Measurements from ENCODE around the gene RASAL2.
A peak's percentile ranks its signal among the peaks of the same experiment; 100 is the strongest.
"Not testable (repeated sequence)": the region's sequence is repeated elsewhere in the genome, so short reads cannot be mapped to it uniquely, and the experiment has no call there.

The RASAL2 gene

DNA sequence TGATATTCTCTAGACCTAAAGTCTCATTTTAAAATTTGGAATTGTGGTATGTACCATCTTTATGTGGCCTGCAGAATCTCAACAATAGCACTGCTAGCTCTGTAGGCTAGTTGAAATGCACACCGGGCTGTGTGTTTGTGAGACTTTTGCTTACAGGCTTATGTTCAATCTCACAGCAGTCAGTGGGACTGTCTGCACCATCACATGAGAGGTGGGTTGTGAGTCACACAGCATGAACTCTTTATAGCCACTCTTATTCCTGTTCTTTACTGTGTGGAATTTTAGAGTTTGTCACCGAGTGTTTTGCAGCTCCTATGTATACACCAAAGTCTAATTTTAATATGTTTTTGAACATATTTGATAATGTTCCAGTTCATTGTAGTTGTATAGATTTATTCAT is 74.6 kb downstream of the RASAL2 start:
- DNase-seq, result no peak

DNA sequence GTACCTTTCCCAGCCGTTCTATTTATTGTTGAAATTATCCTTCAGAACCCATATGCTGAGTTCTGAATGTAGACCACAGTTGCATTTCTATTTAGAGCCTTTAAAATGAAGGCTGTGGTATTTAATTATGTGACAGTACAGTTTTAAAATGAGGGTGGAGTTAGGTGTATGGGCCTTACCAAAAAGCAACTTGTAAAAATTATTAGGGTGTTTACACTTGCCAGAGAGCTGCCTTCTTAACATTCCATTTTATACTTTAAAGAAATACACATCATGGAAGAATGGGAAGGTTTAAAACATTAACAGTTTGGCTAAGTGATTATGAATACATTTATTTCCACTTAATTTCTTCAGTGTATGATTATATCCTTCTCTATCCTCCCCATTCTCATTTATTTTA is 75.7 kb downstream of the RASAL2 start:
- DNase-seq, result no peak

DNA sequence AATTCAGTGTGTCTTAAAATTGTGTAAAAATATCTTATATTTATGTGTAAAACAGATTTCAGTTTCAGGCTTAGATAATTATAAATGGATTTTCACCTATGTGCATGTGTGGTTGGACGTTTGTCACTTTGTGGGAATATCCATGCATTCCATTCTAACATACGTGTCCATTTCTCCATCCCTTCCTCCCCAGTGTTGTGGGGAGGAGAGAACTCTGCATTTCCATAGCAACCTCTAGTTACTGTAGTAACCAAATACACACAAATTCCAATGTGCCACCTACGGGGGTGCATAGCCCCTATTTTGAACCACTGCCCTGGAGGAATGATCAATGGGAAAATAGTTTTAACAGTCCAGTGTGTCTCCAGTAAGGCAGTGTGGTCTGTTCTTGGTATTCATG is 79.0 kb downstream of the RASAL2 start:
- no peak for DNase-seq

DNA sequence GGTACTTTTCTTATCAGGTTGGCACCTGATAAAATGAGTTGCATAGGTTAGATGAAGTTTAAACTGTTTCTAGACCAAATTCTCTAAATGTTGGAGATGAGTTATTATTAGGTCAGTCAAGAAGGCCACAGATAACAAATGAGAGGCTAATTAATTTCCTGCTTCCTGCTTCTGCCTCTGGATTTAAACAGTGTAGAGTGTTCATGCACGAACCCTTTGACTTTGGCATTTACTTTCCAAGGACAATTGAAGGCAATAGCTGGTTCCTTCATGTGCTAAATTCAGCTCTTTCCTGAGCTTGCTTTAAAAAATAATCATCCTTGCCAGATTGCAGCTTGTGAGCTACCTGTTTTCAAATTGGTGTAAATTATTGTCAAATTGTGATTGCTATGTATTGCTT is 80.6 kb downstream of the RASAL2 start:
- no peak for DNase-seq

DNA sequence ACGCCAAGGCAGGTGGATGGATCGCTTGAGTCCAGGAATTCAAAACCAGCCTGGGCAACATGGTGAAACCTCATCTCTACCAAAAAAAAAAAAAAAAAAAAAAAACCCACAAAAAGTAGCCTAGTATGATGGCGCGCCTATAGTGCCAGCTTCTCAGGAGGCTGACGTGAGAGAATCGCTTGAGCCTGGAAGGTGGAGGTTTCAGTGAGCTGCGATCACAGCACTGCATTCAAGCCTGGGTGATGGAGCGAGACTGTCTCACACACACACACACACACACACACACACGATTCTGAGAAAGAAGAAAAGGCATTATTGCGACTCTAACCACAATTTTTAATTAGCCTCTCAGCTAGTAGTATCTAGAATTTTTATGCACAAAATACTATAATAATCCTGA is 86.5 kb downstream of the RASAL2 start:
- DNase-seq, result no peak

DNA sequence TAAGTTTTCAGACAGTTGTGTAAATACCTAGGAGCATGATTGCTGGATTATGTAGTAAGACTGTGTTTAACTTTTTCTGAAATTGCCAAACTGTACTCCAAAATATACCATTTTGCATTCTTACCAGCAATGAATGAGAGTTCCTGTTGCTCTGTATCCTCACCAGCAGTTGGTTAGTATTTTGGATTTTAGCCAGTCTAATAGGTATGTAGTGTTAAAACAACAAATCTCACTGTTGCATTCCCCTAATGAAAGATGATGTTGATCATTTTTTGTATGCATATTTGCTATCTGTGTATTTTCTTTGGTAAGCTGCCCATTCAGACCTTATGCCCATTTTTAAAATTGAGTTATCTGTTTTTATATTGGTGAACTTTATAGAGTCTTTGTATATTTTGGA is 89.9 kb downstream of the RASAL2 start:
- DNase-seq, result no peak

DNA sequence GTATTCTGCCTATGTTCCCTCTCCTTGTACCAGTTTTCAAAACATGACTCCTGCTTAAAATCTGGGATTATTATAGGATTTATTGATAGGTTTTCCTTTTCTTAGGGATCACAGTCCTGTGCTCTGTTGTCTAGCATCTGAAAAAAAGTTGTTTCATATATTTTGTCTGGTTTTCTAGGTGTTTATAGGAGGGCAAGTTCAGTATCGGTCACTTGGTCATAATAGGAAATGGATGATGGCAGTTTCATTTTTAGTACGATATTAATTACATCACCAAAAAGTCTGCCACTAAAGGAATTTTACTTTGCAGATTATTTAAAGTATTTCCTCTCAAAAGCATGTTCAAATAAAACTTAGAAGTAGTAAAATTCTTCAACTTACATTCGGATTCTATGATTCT is 94.4 kb downstream of the RASAL2 start:
- no peak for DNase-seq

DNA sequence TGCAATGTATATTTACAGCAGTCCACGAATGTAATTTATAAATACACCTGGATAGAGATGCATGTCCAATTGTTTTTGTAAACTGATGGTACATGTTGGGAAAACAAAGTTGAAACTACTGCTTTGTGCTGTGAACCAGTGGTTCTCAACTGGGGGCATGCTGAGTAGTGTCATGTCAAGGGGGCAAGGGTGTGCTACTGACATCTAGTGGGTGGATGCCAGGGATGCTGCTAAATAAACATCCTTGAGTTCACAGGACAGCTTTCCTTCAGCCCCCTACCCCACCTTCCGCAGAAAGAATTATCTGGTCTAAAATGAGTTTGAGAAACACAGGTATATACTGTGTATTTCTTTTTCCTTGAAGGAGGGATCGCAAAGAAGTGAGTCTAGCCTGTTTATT is 95.9 kb downstream of the RASAL2 start:
- peak; percentile 1 to 5 for DNase-seq

DNA sequence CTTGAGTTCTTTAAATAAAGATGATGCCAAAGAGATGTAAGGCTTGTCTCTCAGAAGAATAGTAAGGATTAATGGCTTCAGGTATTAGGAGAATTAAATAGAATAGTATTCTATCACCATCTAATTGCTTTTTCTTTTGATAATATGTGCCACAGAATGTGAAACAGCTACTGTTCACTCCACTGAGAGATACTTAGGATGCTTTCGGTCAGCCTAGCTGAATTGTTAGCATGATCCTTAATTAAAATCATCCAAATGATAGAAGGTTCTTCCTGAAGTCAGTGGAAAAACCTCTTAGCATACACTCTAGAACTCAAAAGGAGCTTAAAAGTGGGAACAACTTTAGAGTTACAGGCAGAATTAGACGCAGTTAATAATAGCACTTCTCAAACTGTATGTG is 97.0 kb downstream of the RASAL2 start:
- DNase-seq, result no peak

DNA sequence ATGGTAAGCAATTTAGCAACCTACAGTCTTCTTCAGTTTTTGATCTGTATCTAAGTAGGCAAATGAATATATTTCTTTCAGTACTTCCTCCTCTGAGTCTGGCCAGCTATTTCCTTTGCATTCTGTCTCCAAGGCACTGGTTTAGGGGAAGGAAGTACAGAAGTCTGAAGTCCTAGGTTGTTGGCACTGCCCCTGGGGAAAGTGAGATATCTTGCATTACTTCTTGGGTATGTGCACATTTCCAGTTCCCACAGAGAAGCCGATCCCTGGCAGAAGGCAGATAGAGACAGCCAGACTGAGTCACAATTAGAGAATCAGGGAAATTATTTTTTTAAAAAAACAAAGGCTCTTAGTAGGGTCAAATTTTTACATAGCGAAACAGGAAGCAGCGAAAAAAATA is 98.8 kb downstream of the RASAL2 start:
- peak; percentile 23 to 24 for DNase-seq

DNA sequence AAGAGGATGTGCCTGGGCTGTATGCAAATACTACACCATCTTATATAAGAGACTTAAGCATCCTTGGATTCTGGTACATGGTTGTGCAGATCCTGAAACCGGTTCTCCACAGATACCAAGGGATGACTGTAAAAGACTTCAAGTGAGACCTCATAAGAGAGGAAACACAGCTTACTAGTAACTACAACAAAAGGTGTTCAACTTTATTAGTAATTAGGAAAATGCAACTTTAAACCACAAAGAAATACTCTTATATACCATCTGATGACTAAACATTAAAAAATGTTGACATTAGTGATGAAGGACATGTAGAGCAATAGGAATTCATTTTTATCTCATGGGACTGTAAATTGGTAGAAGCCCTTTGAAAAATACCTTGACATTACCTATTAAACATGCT is 102.7 kb downstream of the RASAL2 start:
- no peak for DNase-seq

DNA sequence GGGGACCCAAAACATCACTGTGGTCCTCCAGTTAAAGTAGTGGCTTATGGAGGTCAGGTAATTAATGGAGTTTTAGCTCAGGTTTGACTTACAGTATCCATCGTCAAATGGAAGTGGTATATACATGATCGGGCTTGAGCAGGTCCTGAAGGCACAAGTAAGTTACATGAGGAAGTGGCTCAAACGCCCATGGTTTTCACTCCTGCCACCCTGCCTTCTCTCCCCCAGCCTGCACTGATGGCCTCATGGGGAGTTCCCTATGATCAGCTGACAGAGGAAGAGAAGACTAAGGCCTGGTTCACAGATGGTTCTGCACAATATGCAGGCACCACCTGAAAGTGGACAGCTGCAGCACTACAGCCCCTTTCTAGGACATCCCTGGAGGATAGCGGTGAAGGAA is 108.2 kb downstream of the RASAL2 start:
- not testable (repeated sequence) for DNase-seq

DNA sequence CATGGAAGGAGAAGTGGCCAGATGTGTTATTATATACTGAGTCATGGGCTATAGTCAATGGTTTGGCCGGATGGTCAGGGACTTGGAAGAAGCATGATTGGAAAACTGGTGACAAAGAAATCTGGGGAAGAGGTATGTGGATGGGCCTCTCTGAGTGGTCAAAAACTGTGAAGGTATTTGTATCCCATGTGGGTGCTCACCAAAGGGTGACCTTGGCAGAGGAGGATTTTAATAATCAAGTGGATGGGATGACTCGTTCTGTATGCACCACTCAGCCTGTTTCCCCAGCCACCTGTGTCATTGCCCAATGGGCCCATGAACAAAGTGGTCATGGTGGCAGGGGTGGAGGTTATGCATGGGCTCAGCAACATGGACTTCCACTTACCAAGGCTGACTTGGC is 108.6 kb downstream of the RASAL2 start:
- DNase-seq, result not testable (repeated sequence)

DNA sequence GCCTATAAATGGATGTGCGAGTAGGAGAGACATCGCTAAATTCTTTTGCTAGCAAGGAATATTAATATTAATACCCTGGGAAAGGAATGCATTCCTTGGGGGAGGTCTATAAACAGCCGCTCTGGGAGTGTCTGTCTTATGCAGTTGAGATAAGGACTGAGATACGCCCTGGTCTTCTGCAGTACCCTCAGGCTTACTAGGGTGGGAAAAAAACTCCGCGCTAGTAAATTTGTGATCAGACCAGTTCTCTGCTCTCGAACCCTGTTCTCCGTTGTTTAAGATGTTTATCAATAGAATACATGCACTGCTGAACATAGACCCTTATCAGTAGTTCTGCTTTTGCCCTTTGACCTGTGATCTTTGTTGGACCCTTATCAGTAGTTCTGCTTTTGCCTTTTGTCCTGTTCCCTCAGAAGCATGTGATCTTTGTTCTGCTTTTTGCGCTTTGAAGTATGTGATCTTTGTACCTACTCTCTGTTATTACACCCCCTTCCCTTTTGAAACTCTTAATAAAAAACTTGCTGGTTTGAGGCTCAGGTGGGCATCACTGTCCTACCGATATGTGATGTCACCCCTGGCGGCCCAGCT is 114.5 kb downstream of the RASAL2 start:
- DNase-seq, result not testable (repeated sequence)

DNA sequence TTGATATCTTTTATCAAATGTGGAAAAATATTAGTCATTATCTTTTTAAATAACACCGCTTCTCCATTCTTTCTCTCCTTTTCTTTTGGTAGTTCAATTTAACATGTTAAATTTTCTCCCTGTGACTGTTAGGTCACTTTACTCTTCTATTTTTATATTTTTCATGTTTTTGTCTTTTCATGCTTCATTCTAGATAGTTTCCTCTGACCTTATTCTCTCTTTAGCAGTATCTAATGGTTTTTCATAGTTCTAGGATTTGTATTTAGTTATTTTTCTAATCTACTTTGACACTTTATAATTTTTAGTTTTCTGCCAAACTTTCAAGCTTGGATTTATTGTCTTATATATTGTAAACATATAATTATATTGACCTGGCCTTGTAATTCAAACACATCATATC is 116.0 kb downstream of the RASAL2 start:
- no peak for DNase-seq

DNA sequence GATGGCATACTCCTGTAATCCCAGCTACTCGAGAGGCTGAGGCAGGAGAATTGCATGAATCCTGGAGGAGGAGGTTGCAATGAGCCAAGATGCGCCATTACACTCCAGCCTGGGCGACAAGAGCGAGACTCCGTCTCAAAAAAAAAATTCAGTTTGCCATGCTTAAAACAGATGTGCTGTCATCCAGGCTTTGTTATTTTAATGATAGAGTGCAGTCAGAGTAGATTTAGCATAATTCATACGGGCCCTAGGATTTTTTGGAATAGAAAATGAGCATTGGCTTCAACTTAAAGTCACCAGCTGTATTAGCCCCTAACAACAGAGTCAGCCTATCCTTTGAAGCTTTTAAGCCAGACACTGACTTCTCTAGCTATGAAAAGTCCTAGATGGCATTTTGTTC is 124.6 kb downstream of the RASAL2 start:
- DNase-seq, result no peak

DNA sequence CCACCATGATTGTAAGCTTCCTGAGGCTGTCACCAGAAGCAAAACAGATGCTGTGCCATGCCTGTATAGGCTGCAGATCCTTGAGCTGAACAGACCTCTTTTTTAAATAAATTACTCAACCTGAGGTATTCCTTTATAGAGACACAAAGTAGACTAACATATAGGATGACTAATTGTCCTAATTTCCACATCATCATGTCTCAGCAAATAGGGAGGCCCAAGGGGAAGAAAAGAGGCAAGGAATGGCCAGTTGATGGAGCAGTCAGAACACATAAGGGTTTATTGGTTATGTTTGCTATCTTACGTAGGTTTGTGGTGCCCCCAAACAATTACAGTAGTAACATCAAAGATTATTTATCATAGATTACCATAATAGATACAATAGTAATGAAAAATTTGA is 126.2 kb downstream of the RASAL2 start:
- no peak for DNase-seq

DNA sequence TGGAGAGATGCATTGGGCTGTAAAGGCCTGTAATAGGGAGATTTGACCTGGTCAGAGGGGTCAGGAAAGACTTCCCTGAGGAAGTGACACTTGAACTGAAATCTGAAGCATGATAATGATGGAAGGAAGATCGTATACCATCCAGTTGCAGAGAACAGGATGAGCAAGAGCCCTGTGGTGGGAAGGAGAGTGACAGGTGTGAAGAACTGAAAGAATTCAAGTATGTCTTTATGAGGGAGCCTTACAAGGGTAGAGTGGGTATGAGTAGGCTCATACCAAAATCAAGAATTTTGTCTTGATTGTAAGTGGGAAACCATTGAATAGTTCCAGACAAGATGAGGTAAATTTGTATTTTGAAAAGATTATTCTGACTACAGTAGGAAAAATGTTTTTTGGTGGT is 129.4 kb downstream of the RASAL2 start:
- DNase-seq, result no peak

DNA sequence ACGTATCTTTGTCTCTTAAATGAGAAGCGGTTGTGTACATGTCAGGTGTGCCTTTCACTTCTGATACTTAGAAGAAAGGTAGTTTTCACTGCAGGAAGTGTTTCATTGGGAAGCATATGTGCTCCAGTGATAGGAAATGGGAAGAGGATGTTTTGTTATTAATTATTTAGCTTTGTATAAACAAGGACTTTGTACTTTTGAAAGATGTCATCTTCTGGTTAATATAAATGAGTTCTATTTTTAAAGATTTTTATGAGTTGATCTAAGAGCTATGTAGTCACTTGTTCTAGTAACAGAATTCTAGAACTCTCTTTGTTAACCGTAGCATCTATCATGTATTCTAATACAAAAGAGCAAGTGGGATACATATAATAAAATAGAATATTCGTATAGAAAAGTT is 130.5 kb downstream of the RASAL2 start:
- no peak for DNase-seq

DNA sequence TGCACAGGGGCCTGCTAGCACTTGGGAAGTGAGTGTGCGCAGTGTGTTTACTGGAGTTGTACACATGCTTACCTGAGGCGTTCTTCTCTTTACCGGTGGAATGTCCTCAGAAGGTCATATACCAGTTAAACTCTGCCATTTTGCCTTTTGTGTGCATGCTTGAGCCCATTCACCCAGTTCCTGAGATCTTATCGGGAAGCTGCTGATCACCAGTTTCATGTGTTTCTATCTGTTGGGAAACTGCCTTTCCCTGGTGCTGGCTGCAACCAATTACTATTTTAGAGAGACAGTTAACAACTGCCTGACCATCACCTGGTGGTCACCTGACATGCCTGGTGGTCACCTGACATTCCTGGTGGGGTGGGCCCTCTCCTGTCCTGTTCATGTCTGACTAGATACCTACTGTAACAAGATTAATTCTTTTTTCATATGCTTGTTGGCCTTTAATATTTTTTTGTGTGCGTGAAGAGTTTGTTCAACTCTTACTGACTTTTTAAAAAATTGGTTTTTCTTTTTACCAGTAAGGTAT is 137.0 kb downstream of the RASAL2 start:
- DNase-seq, result no peak

DNA sequence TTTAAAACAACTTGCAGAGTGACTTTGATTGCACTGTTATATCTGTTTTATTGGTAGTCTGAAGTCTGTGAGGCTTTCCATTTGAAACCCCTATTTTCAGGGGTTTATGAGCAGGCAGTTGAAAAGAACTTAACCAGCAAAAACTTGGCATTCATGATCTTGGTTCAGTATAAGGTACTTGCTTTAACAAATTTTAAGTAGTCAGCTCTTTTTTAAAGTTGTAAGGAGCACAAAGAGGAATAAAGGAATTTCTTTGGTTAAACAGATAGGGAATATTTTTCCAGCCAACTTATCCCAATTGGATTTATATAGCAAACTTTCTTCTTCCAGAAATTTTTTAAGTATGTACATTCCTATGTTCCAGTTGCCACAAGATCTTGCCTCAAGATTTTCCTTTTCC is 138.2 kb downstream of the RASAL2 start:
- DNase-seq, result no peak

DNA sequence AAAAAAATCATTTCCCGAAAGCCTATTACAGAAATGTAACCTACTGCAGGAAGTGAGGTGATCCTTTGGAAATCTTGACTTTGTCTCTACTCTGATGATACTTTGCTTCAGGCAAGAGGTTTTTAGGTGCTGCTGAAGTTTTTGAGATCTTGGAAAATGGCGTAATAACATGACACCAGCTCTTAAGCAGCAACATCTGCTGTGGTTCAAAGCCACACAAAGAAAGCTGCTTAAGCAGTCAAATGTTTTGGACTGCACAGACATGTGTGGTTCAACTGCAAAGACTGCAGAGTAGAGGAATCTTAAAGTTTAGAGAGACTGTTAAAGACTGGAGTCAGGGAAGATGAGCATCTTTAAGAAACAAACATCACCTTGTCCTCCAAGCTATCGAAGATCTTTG is 139.0 kb downstream of the RASAL2 start:
- DNase-seq, result no peak

DNA sequence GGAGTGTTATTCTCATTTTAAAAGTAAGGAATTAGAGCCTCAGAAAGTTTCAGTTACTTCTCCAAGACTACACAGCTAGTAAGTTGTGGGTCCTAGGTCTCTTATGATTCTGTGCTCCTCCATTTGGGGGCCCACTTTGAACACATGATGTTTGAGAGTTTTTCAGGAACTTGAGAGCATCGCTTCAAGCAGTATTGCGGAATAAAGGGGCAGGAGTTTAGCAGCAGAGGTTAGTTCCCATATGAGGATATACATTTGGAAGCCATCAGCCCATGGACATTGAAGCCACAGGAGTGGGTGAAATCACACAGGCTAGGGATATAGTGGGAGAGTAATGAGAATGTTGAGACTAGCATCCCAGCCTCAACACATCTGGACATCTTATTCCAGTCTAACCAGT is 143.2 kb downstream of the RASAL2 start:
- DNase-seq, result no peak

DNA sequence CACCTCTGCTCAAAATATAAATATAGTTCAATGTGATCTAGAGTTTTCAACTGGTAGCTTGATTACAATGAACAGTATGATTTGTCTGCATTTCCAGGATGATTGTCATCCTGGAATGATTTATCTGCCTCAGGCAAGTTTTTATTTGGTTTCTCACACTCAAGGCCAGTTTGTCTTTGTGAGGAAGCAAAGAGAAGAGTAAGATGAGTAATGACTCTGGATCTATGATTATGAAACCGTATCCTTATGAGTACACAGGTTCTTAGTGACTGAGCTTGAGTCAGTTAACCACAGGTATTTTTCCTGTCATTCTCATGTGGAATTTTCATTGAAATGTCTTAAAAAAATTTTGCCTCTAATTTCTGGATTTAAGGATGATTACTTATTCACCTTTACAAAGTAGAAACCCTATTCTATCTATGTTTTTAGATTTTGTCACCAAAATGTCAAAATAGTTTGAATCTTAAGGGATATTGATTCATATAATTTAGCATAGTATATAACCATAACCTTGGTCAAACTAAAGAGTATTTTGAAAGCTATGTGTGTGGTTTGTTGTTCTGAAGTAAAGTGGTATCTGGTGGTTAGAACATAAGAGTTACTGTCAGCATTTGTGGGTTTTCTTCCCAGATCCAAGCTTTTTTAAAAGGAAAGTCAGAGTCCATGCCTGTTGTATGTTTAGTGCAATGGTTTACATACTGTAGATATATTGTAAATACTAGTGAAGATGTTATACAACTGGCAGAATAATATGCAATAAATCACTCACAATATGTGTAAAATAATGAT is 145.0 kb downstream of the RASAL2 start:
- no peak for DNase-seq

DNA sequence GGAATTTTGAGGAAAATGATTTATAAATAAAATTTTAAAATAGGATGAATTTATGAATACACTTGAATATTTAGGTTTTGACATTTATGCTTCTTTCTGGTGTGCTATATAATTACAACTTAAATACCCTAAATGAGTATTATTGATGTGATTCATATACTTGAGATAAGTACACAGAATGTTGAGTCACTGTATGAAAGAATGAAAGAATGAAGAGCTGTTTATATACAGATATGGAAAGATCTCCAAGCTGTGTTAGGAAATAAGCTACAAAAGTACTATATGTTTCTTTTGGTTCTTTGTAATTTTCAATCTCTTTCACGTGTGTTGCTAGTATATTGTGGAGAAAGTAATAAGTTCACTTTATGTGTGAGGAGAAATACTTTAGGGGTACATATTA is 147.2 kb downstream of the RASAL2 start:
- no peak for DNase-seq

All from AML-193 (cell line).